ENCODE results near the gene LAMA2.

- TF ChIP-seq CTCF (IDR thresholded peaks at IDR 0.05): no peak
- TF ChIP-seq POLR2AphosphoS5 (IDR thresholded peaks at IDR 0.05): no peak
These were observed 46.2 kb upstream of the LAMA2 start for GRCh38 chr6:128836761-128837160.

All from stomach (tissue), 4 donors.